T1000 (cell line): ENCODE measurements around the gene TEF.
"Not testable (repeated sequence)": the region's sequence is repeated elsewhere in the genome, so short reads cannot be mapped to it uniquely, and the experiment has no call there.

Experiments
- DNase-seq: peaks from one replicate; lab custom pipeline; 2025; ENCODE audit warnings: mixed read lengths; lab: John Stamatoyannopoulos, UW

Gene TEF

DNA sequence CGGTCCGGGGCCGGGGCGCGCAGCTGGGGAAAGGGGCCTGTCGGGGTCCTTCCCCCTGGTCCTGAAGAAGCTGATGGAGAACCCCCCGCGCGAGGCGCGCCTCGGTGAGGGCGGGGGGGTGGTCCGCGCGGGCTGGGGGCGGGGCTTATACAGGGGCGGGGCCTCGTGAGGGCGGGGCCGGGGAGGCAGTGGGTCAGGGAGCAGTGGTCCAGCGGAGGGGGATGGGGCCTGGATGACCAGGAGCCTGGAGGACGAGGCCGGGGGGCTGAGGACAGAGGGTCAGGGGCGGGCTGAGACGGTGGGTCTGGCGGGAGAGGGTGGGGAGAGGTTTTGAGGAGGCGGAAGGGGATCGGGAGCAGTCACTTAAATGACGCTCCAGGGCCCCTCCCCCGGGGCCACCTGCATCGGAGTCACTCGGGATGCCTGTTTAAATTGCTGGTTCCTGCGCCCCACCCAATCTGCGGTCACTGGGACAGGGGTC, 396 bp downstream of the TEF start:
- no peak for DNase-seq

DNA sequence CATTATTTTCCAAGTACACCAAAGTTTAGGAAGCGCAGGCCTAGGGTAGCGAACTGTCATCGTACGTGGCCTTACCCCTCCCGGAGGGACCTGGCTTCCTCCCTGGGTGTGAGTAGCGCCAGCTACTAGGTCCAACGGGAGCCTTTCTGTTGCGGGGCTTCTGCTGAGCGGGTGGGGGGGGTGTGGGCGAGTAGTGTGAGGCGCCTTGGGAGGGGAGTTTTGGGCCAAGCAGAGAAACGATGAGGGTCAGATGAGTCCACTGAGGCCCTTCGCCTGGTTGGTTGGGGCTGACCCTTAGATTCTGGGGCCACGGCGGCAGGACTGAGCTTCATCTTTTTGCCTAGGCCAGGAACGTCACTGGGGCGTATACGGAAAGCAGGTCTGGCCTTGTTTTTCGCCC, 868 bp downstream of the TEF start:
- DNase-seq, result no peak

DNA sequence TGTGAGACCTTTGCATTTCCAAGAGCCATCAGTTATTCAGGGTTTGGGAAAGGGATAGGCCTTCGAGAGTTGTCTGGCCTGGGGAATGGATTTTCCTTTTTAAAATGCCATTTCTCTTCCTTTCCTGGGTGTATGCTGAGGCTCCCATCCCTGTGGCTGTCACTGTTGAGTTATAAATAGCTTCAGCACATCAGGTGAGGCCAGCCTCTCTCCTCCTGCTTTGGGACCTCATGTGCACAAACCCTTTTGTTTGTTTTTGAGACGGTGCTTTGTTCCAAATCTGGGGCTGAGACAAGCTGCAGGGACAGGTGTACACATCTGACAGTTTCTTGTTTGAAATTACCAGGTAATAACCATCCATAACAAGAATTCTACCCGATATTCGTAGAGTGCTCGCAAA, 1.3 kb downstream of the TEF start:
- no peak for DNase-seq

DNA sequence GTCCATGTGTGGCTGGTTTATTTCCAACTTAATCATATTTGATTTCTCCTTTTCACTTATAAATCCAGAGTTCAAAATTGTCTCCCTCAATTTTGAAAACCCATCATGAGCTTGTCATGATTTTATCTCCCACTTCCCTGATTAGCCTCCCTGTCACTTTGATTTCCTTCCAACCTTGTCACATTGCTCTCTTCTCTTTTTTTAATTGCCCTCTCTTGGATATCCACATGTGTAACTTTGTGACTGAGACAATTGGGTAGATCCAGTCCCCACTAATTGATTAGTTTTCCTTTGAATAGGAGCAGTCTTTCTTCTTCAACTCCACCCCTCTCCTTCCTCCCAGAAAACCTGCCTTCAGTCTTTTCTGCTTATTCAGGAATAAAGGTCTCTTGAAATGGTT, 2.4 kb downstream of the TEF start:
- DNase-seq, result no peak

DNA sequence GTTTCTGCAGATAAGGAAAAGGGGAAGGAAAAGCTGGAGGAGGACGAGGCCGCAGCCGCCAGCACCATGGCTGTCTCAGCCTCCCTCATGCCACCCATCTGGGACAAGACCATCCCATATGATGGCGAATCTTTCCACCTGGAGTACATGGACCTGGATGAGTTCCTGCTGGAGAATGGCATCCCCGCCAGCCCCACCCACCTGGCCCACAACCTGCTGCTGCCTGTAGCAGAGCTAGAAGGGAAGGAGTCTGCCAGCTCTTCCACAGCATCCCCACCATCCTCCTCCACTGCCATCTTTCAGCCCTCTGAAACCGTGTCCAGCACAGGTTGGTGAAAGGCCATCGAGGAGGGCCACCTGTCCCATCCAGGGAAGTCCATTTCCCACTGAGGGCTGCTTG, 5.6 kb downstream of the TEF start:
- no peak for DNase-seq

DNA sequence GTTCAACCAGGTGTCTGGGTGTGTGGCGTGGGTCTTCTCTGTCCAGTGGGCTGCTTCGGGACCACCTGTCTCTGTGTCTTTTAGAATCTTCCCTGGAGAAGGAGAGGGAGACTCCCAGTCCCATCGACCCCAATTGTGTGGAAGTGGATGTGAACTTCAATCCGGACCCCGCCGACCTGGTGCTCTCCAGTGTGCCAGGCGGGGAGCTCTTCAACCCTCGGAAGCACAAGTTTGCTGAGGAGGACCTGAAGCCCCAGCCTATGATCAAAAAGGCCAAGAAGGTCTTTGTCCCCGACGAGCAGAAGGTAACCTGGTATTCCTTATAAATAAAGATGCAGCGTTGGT, 12.2 kb downstream of the TEF start:
- no peak for DNase-seq

DNA sequence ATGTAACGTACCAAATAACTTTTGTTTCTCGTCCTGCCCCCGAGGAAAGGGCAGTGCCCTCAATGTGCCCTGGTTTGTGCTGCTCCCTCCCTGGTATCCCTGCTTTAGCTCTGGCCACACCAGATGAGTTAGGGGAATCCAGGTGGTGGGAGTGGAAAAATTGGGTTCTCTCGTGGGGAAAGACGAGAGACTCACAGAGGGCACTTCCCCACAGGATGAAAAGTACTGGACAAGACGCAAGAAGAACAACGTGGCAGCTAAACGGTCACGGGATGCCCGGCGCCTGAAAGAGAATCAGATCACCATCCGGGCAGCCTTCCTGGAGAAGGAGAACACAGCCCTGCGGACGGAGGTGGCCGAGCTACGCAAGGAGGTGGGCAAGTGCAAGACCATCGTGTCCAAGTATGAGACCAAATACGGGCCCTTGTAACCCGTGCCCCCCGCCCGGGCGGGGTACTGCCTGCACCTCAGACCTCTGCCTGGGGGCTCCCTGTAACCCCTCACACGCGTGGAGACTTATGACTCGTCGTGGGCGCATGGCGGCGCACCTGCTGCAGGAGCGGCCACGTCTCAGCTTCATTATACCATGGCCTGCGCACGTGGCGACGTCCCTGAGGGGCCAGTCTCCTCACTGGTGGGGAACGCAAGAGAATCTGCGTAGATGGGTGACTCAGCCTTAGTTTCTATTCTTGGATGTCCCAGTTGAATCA, 13.9 kb downstream of the TEF start:
- DNase-seq, result no peak

DNA sequence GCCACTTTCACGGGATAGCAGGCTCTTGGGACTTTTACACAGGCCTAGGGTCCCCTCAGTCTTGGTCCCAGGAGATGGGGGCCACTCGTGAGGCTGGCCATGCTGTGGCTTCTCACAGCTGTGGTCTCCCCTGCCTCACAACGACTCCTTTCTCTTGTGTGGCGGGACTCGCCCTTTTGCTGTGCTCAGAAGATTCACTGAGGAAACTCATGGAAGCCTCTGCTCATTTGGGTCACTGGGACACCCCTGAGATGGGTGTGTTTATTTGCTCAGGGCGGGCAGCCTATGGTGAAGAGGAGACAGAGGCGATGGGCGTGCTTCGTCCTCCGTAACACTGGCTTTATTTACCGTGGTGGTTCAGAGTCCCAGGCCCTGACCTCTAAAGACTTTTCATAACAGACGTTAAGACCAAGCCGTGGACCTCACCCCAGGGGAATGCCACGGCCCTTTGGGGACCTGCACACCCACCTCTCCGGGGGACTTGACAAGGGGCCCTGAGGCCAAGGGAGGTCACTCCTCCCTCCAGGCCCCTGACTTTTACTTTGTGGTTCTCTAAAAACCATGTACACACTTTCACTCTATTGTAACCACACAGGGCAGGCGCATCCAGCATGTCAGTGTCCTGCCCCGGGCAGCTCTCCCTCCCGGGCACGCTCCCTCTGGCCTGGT, 15.5 kb downstream of the TEF start:
- no peak for DNase-seq

DNA sequence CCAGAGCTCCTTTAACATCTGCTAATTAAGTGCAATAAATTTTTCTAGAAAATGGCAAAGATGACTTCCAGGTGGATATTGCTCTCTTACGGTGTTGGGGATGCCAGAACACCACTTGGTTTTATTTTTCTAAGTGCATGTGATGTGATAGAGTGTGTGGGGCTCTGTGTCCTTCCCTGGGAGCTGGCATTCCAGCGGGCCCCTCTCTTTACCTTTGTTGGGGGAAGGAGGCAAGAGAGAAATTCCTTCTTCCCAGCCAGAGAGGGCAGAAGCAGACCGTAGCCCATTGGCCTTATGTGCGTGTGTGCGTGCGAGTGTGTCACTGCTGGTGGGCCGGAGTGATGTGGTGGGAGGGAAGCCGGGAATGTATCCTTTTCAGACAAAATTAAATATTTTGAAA, 17.2 kb downstream of the TEF start:
- DNase-seq, result no peak

DNA sequence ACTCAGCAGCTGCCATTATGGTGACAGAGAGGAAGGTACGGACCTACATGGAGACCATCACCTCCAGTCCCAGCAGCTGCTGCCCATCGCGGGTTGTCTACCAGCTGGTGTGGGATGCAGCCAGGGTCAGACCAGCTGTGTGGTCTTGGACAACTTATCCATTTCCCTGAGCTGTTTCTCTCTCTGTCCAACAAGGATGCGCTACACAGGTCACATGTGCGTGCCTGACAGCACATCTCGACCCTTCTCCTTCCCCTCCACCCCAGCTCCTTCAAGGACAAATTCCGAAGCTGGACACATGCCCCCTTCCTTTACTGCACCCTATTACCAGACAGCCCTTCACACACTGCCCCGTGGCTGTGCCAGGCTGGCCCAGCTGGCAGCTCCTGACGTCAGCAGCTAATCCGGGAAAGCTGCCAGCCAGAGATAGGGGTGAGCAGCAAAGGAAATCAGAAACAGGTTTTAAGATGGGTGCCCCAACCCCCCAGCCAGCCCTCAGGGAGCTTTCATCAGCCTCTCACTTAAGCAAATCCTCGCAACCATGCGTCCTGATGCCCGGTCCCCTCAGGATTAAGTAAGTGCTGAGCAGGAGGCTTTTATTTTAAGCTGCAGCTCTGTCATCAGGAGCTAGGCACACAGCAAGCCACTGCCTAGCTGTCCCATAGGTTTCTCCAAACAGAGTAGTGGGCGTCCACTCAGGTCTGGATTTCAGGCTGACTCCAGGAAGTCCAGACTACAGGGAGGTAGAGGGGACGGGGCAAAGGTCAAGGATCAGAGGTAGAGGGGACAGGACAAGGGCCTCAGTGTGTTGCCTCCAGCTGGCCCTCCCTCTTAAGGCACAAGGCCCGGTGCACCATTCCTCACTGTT, 20.3 kb downstream of the TEF start:
- peak; percentile 53 for DNase-seq

DNA sequence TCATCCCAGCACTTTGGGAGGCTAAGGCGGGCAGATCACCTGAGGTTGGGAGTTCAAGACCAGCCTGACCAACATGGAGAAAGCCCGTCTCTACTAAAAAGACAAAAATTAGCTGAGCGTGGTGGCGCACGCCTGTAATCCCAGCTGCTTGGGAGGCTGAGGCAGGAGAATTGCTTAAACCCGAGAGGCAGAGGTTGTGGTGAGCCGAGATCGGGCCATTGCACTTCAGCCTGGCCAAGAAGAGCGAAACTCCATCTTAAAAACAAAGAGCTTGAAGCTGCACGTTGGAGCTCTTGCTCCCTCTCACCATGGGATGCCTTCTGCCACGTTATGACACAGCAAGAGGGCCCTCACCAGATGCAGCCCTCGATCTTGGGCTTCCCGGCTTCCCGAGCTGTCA, 21.1 kb downstream of the TEF start:
- DNase-seq, result not testable (repeated sequence)

DNA sequence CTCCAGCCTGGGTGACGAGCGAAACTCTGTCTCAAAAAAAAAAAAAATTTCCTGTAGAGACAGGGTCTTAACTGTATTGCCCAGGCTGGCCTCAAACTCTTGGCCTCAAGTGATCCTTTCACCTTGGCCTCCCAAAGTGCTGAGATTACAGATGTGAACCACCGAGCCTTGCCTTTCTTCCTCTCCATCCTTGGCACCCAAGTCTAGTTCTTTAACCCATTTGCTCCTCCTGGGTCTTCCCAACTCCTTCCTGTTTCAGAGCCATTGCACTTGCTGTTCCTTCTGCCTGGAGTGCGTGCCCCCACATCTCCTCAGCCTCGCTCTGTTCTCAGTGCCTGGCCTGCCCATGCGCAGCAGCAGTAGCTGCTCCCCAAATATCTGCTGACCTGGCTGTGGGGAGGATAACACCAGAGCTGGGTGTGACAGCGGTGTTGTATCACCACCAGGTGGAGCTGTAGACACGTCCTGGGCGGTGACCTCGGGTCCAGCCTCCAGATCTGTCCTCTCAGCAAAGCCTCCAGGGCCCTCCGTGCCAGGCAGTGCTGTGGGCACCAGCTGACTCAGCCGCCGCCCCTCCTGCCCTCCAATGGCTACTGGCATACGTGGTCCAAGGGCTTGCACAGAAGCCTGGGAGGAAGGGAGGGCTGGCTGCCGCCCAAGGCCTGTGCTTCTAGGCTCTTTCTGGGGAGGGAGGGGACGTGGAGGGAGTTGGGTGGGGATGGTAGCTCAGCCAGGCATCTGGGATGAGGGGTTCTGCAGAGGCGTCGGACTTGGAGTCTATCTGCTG, 22.0 kb downstream of the TEF start:
- peak; percentile 96 for DNase-seq

DNA sequence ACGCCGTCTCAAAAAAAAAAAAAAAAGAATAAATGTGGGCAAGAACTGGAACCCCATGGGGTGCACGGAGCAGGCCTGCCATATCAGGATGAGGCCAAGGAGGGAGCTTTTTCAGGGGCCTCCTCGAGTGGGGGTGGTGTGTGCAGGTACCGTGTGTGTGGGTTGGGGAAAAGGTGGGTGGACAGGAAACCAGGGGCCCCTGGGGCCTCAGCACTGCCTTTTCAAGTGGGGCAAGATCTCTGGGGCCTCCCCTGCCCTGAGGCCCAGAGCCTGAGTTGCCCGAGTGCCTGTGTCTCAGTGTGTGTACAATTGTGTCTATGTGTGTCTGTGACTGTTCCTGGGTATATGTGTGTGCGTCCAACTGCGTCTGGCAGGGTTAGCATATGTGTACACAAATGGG, 23.8 kb downstream of the TEF start:
- no peak for DNase-seq

DNA sequence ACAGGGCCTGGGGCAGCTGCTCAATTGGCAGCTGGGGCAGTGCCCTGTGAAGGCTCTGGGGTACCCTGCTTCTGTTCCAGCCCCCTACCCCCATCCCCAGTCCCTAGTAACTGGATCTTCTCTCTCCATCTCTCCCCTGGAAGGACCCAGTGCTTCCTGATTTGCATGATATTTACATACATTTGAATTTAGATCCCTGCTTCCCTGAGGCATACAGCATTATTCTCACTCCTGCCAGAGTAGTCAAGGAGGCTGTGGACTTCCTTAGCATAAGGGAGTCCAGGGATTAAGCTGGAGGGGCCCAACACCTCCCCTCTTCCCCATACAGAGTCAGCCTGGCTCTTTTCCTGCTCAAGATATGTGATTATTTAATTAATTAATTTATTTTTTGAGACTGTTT, 24.7 kb downstream of the TEF start:
- DNase-seq, result no peak

DNA sequence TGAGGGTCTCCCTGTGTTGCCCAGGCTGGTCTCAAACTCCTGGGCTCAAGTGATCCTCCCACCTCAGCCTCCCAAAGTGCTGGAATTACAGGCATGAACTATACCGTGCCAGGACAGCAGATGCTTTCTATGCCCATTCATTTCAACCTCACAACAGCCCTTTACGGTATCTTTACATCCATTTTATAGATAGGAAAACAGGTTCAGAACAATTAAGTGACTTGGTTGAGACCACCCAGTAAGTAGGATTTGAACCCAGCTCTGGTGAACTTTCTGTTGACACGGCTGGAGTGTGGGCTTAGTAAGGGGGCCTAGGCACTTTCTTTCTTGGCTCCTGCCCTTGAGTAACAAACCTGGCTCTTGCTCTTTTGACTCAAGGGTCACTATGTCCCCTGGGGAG, 25.7 kb downstream of the TEF start:
- no peak for DNase-seq

DNA sequence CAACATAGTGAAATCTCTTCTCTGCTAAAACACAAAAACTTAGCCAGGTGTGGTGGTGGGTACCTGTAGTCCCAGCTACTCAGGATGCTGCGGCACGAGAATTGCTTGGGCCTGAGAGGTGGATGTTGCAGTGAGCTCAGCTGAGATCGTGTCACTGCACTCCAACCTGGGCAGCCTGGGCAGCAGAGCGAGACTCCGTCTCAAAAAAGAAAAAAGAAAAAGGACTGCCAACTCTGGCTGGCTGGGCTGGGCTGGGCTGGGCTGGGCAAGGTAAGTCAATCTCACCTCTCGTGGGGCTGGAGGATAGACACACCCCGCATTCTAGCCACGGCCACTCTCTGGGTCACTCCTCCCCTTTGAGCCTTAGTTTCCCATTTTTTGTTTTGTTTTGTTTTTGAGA, 26.9 kb downstream of the TEF start:
- DNase-seq, result no peak

DNA sequence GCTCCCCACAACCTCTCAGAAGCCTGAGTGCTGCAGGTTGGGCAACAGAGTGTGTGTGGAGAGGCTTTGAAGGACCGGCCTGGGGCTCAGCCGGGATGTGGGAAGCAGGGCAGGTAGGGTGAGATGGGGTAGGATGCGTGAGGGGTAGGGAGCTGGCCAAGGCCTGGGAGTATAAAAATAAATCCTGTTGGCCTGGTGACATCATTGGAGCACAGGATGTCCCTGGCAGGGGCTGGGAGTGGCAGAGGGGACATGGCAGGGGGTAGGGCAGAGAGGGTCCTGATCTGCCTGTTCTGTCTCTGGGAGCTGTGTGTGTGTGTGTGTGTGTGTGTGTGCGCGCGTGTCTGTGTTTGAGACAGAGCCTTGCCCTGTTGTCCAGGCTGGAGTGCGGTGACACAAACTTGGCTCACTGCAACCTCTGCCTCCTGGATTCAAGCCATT, 28.6 kb downstream of the TEF start:
- no peak for DNase-seq

DNA sequence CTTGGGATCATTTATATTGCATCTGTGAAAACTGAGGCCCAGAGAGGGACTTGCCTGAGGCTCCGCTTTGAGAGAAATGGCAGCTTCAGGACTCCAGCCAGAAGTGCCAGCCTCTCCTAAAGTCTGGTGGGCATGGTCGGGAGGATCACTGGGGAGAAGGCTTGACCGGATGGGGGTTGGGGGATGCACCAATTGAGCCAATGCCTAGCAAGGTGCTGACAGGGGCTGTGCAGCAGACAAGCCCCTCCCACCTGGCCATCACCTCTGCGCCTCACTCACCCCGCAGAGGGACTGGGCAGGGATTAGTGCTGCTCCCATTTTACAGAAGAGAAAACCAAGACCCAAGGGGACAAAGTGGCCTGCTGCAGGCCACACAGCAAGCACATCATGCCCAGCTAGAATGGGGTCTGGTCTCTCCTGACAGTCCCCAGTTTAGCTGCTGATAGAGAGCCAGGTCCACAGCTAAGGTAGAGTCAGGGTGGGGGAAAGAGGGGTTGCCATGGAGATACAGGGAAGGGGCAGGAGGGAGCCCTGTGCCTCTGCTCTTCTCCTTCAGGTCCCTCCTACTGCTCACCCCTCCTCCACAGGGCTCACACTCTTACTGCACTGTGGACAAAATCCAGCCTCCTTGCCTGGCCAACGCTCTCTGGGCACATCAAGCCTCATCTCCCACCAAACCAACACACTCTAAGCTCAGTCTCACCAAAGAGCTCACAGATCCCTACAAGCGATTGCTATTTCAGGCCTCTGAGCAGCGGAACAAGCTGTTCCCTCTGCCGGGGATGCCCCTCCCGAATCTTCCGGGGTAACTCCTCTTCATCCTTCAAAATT, 29.5 kb downstream of the TEF start:
- no peak for DNase-seq

DNA sequence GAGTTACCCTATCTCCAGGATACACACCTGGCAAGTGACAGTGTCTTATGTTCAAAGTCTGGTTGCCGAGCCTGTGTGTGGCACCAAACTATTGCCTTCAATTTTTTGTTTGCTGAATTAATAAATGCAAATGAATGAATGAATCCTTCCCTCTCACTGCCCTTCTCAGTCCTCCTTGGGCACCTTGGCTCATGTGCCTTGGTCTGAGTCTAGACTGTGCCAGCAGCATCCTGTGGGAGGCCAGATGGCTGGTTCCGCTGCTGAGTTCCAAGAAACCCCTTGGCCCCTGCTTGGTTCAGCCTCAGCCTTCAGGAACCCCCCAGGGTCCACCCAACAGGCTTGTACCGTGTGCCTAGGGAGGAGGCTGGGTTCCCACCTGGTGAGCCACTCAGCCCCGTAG, 33.8 kb downstream of the TEF start:
- DNase-seq, result no peak

DNA sequence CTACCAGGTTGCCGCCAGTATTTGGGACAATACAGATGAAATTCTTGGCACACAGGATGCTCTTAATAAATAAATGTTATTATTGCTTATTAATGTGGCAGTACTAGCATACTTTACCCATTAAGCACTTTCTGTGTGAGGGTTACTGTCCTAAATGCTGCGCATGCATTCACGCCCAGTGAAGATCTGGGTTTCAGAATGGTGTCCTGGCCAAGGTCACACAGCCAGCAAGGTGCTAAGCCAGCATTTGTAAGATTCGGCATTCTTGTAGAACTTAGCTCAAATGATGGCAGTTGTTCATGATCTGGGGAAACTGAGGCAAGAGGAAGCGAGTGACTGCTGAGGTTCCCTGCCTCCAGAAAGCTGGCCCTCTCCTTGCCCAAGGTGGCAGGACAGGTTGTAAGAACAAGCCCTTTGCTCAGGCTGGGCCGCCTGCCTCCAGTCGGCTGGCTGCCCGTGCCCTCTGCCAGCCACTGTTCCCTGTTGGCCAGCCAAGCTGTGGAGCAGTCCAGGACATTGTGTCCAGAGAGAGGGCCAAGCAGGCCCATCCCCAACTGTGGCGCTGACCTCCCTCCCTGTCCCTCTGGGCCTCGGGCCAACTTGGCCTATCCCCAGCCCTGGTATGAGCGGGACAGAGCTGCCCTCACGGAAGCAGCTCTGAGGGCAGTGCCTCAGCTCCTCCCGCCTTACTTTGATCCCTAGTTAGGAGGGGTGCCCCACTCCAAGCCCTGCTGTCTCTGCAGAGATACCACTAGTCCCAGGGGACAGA, 36.1 kb downstream of the TEF start:
- no peak for DNase-seq
